Measurements from ENCODE around the gene RAPGEF2. TPM values are rescaled to one million over a fixed set of nuclear protein-coding genes. Genes with fewer than 3 reads are reported as not detected.

The RAPGEF2 gene
- total and polyA plus RNA-seq, 10 of the 15 experiments (the other 5 are each of a cell fraction or from before 2014, with no cell fraction given), result 0.31 to 24.0 (median 2.9) TPM

- SMC1A ChIA-PET (ENCODE audit: uncharacterized antibody, unreplicated experiment), result interaction anchor here (0.5 to 0.8 kb wide), 2 partner anchors 24 to 97 kb away, joined by 3 read pairs; no protein-coding TSS in a partner anchor
- Histone ChIP-seq H3K4me1 (ENCODE audit: control insufficient read depth, insufficient read depth, low read length) (no peaks in the 10 kb centered on the region), H3K79me2 (ENCODE audit: control insufficient read depth, insufficient read depth, low read length) (no peaks in the 10 kb centered on the region), H3K9ac (ENCODE audit: control insufficient read depth, insufficient read depth, low read length) (no peak overlapping the region), H3K36me3 (ENCODE audit: control insufficient read depth in 2 of 2, insufficient read depth in 2 of 2, low read length in 1 of 2) (peaks cover 2 to 32% of the 10 kb centered on the region in 2 experiments), H3K9me3 (replicated peaks; ENCODE audit: control insufficient read depth, insufficient read depth, low read length) (no peaks in the 10 kb centered on the region), H3K4me3 (no peak overlapping the region), H2AFZ (ENCODE audit: control insufficient read depth, low read depth, low read length) (no peak overlapping the region), H3K27ac (ENCODE audit: control insufficient read depth, insufficient read depth) (no peak overlapping the region), H3K27me3 (replicated peaks in 1 of 2; ENCODE audit: control insufficient read depth in 2 of 2, insufficient read depth in 2 of 2, low read length in 1 of 2) (no peaks in the 10 kb centered on the region), H3K4me2 (ENCODE audit: control insufficient read depth, insufficient read depth) (no peak overlapping the region), H4K20me1 (ENCODE audit: control insufficient read depth, insufficient read depth) (no peaks in the 10 kb centered on the region)
- FAIRE-seq (no peak), DNase-seq (ENCODE audit: low read depth, low spot score) (no peak), ATAC-seq (no peak)
- 96% methylated on average over 15 of the region's 15 CpGs for WGBS (ENCODE audit: insufficient coverage, insufficient replicate concordance, low lambda C conversion rate, missing lambda C conversion rate)
- no TSS peak for BruUV-seq (replicated peaks)
- RAD21 ChIA-PET (ENCODE audit: unreplicated experiment), result no interaction called here
- intact Hi-C loops (cut with micrococcal nuclease; ENCODE audit: unreplicated experiment) (no loop called here), in situ Hi-C loops (cut with MboI) (no loop called here)
- POLR2A ChIA-PET, result no interaction called here
- TF ChIP-seq HDAC2 (IDR thresholded peaks at IDR 0.05) (no peak), BCL3 (IDR thresholded peaks at IDR 0.05; ENCODE audit: borderline replicate concordance, insufficient read depth, low read depth, low read length, poor library complexity, severe bottlenecking) (no peak), CEBPZ (IDR thresholded peaks at IDR 0.05; ENCODE audit: low read depth, low read length) (no peak), ZNF622 (IDR thresholded peaks at IDR 0.05) (no peak), EGR1 (IDR thresholded peaks at IDR 0.05; ENCODE audit: borderline replicate concordance in 1 of 2, low read depth in 2 of 2, low read length in 2 of 2) (no peak), ATF3 (IDR thresholded peaks at IDR 0.05; ENCODE audit: borderline replicate concordance, extremely low read depth, low read depth, low read length) (no peak), BRCA1 (IDR thresholded peaks at IDR 0.05; ENCODE audit: low read depth, low read length) (no peak)
- CTCF ChIA-PET, result no interaction called here
Measured at GRCh38 chr4:159353422-159354116, 250.7 kb downstream of the RAPGEF2 start.
